HG02885 (cell line): ENCODE data around the gene TBR1.

Source experiments
- ATAC-seq: cut with Tn5 transposase; IDR thresholded peaks from one replicate; pipeline ENCODE4 v1.9.1; 2021; ENCODE audit warnings: mild to moderate bottlenecking; ENCODE audit not compliant: unreplicated experiment, poor library complexity

TBR1 gene

GRCh38 chr2:161414042-161415033 lies 1.8 kb upstream of the TBR1 start:
- peak; percentile 45 for ATAC-seq

GRCh38 chr2:161415034-161415986 lies 787 bp upstream of the TBR1 start:
- ATAC-seq, result peak; percentile 36

GRCh38 chr2:161416708-161417437 lies 776 bp downstream of the TBR1 start:
- no peak for ATAC-seq

GRCh38 chr2:161417438-161418274 lies 1.6 kb downstream of the TBR1 start:
- no peak for ATAC-seq

GRCh38 chr2:161418275-161418714 lies 2.2 kb downstream of the TBR1 start:
- ATAC-seq, result no peak

- no peak for ATAC-seq
Observed at GRCh38 chr2:161418715-161419637, 2.9 kb downstream of the TBR1 start.

- ATAC-seq, result no peak
Observed at GRCh38 chr2:161419638-161420190, 3.6 kb downstream of the TBR1 start.

GRCh38 chr2:161420406-161421074 lies 4.4 kb downstream of the TBR1 start:
- ATAC-seq, result no peak

GRCh38 chr2:161421686-161422085 lies 5.6 kb downstream of the TBR1 start:
- ATAC-seq, result no peak

- ATAC-seq, result no peak
Observed at GRCh38 chr2:161422816-161423403, 6.8 kb downstream of the TBR1 start.

- ATAC-seq, result peak; percentile 39
Observed at GRCh38 chr2:161423421-161424393, 7.6 kb downstream of the TBR1 start.

- no peak for ATAC-seq
Observed at GRCh38 chr2:161424394-161424769, 8.3 kb downstream of the TBR1 start.

GRCh38 chr2:161424891-161425727 lies 9.0 kb downstream of the TBR1 start:
- ATAC-seq, result no peak

- no peak for ATAC-seq
Observed at GRCh38 chr2:161425728-161426454, 9.8 kb downstream of the TBR1 start.
